COLO829 (cell line): Measurements from ENCODE around the gene TFIP11.

ENCODE experiments used
- DNase-seq: peaks from one replicate; pipeline ENCODE4 v3.0.0; 2012; ENCODE audit warnings: low spot score

Gene TFIP11

GRCh38 chr22:26447584-26448329 is 64.5 kb downstream of the TFIP11 start:
- no peak for DNase-seq

GRCh38 chr22:26446808-26447515 is 65.3 kb downstream of the TFIP11 start:
- no peak for DNase-seq

- no peak for DNase-seq
Measured at GRCh38 chr22:26445577-26446275, 66.5 kb downstream of the TFIP11 start.

DNA sequence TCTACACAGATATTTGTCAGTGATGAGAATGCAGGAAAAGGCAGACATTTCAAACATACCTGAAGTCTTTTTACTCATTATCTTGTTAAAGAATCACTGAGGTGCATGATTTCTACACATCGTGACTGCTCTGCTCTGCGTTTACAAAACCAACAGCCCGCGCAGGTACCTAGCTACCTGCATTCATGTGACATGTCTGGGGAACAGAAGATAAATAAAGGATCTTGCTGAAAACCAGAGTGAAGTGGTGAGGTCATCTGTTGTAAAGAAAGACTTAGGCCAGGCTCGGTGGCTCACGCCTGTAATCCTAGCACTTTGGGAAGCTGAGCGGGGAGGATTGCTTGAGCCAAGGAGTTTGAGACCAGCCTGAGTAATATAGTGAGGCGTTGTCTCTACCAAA is 67.5 kb downstream of the TFIP11 start:
- DNase-seq, result no peak

DNA sequence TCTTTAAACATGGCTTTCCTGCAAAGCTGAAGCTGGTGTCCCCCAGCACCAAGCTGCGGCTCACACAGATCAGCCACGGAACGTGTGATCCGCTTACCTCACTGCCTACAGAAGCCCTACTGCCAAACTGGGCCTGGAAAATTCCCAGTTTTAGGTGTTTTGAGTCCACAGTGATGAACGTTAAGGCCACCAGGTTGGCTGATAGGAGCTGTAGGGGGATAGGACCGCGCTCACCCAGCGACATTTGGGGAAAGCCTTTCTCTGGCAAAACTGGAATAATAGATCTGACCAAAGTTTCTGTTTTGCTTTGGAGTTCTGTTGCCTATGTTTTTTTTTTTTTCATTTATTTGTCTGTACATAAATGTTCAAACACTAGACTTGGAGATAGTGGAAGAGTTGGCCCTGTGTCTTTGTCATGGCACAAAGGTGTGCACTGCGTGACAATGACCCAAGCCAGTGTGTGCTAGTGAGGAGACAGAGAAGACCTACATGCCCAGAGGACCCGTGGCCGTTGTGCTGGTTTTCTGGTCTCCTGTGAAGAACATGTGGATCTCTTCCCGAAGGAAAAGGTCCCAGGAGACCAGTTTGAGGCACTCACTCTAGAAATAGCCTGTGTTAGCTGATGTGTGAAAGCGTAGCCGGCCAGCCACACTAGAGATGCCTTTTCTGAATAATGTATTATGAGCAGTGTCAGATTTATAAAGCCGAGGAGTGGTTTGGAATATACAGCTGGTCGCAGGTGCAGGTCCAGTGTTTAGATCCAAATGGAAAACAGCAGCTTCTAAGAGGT is 68.2 kb downstream of the TFIP11 start:
- no peak for DNase-seq

DNA sequence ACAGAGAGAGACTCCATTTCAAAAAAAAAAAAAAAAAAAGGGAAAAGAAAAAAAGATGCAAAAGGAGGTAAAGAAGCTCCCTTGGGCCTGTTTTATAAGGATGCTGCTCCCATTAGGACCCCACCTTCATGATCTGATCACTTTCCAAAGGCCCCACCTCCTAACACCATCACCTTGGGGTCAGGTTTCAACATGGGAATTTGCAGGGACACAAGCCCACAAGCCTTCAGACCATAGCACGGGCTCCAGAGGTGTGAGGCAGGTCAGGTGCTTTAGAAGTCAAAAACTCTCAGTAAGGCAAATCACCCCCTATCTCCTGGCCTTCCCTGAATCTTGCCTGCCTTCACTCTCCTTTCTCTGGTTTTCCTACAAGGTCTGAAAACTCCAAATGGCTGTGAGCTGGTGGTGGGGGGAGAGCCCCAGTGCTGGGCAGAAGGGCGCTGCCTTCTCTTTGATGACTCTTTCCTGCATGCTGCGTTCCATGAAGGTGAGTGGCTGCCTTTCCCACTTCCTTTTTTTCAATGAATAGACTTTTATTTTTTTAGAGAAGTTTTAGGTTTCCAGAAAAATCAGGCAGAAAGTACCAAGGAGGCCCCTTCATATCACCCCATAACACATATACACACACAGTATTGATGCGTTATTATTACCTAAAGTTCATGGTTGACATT is 70.1 kb downstream of the TFIP11 start:
- no peak for DNase-seq
